SK-N-SH (cell line): ENCODE results near the gene OTC. TPM values are rescaled to one million over a fixed set of nuclear protein-coding genes. Genes with fewer than 3 reads are reported as not detected.

Experiments
- CTCF ChIA-PET: fragments of 300-600, 350-600 bp; formaldehyde crosslinking; extraction: SDS; loops from one replicate; lab custom pipeline; 2021; lab: Yijun Ruan, JAX
- POLR2A ChIA-PET: fragments of 350-600 bp; sonication (Branson Sonifier 250); formaldehyde crosslinking; extraction: SDS; loops from one replicate; lab custom pipeline; 2020; ENCODE audit warnings: antibody characterized with exemption, inconsistent platforms; lab: Yijun Ruan, JAX
- DNase-seq: peaks from one replicate; pipeline ENCODE4 v3.0.0; 2012
- H2AFZ ChIP-seq: fragments of 200-600 bp; sonication (generic); 2 replicates; pipeline ENCODE4 v1.8.1; 2016; ENCODE audit warnings: antibody characterized with exemption, mild to moderate bottlenecking, low read depth
- H3F3A ChIP-seq: fragments of 200-600 bp; sonication (generic); replicated peaks from 2 replicates; pipeline ENCODE3; 2016; ENCODE audit warnings: antibody characterized with exemption, mild to moderate bottlenecking; ENCODE audit not compliant: insufficient read depth
- H3K27ac ChIP-seq, 2 experiments: fragments of 200-500 bp in 1 of 2; fragments of 200-600 bp in 1 of 2; sonication (Bioruptor generic) in 1 of 2; sonication (generic), shearing (Covaris generic) in 1 of 2; 2 replicates each; pipeline versions ENCODE4 v1.5.1 to v1.6.1; 2014 to 2016; ENCODE audit warnings: low read depth in 2 of 2, inconsistent platforms in 1 of 2, low read length in 1 of 2, mild to moderate bottlenecking in 1 of 2, mixed read lengths in 1 of 2
- H3K27me3 ChIP-seq: fragments of 200-600 bp; sonication (generic), shearing (Covaris generic); 2 replicates; pipeline ENCODE4 v1.6.1; 2016; ENCODE audit warnings: mixed run types; ENCODE audit not compliant: insufficient read depth
- H3K36me3 ChIP-seq, 2 experiments: fragments of 200-500 bp in 1 of 2; fragments of 200-600 bp in 1 of 2; sonication (Bioruptor generic) in 1 of 2; sonication (generic) in 1 of 2; replicated peaks in 1 of 2; 2 replicates each; pipeline versions ENCODE3 to v1.5.1; 2014 to 2016; ENCODE audit warnings: low read length in 1 of 2, mild to moderate bottlenecking in 1 of 2; ENCODE audit not compliant: insufficient read depth in 2 of 2, control insufficient read depth in 1 of 2
- H3K4me1 ChIP-seq, 2 experiments: fragments of 200-500 bp in 1 of 2; fragments of 200-600 bp in 1 of 2; sonication (Bioruptor generic) in 1 of 2; sonication (generic), shearing (Covaris generic) in 1 of 2; 2 replicates each; pipeline versions ENCODE4 v1.5.1 to v1.6.1; 2014 to 2016; ENCODE audit warnings: low read depth in 1 of 2, low read length in 1 of 2, mixed run types in 1 of 2; ENCODE audit not compliant: insufficient read depth in 2 of 2, control insufficient read depth in 1 of 2
- H3K4me2 ChIP-seq: fragments of 200-600 bp; sonication (generic), shearing (Covaris generic); 2 replicates; pipeline ENCODE4 v1.6.1; 2017; ENCODE audit warnings: mixed run types
- H3K4me3 ChIP-seq, 2 experiments: fragments of 200-500 bp in 1 of 2; fragments of 200-600 bp in 1 of 2; sonication (Bioruptor generic) in 1 of 2; sonication (generic), shearing (Covaris generic) in 1 of 2; 2 replicates each; pipeline versions ENCODE4 v1.5.1 to v1.8.1; 2014 to 2016; ENCODE audit warnings: low read depth in 2 of 2, inconsistent platforms in 1 of 2, low read length in 1 of 2, mild to moderate bottlenecking in 1 of 2, mixed read lengths in 1 of 2, moderate library complexity in 1 of 2
- H3K79me2 ChIP-seq: fragments of 200-600 bp; sonication (generic); 2 replicates; pipeline ENCODE4 v1.8.1; 2017; ENCODE audit warnings: mild to moderate bottlenecking; ENCODE audit not compliant: insufficient read depth
- H3K9ac ChIP-seq: fragments of 200-600 bp; sonication (generic); 2 replicates; pipeline ENCODE4 v1.6.1; 2017; ENCODE audit warnings: mixed run types
- H3K9me2 ChIP-seq: fragments of 200-600 bp; sonication (generic); 2 replicates; pipeline ENCODE4 v1.6.1; 2017; ENCODE audit warnings: mixed run types
- H3K9me3 ChIP-seq: fragments of 200-600 bp; sonication (generic); 2 replicates; pipeline ENCODE4 v1.6.1; 2017; ENCODE audit warnings: mixed run types, mild to moderate bottlenecking, moderate library complexity
- H4K20me1 ChIP-seq: fragments of 200-600 bp; sonication (generic); 2 replicates; pipeline ENCODE4 v1.6.1; 2017; ENCODE audit warnings: mild to moderate bottlenecking, mixed run types; ENCODE audit not compliant: insufficient read depth
- CHD2 ChIP-seq: fragments of 150-350 bp; IDR thresholded peaks from 2 replicates; pipeline ENCODE4 v1.6.1; 2018; ENCODE audit warnings: low read length; ENCODE audit not compliant: partially characterized antibody
- FOXM1 ChIP-seq: IDR thresholded peaks from 2 replicates; pipeline ENCODE4 v1.4.0; 2012; ENCODE audit warnings: low read depth, mild to moderate bottlenecking
- GATA2 ChIP-seq: sonication (generic); formaldehyde crosslinking; IDR thresholded peaks from 2 replicates; pipeline ENCODE4 v1.5.0; 2020; ENCODE audit warnings: mild to moderate bottlenecking, missing genetic modification reagents
- PBX3 ChIP-seq: IDR thresholded peaks from 2 replicates; pipeline ENCODE4; 2012
- POLR2AphosphoS5 ChIP-seq: IDR thresholded peaks from 2 replicates; pipeline ENCODE4 v1.6.1; 2012; ENCODE audit warnings: low read depth, low read length
- RAD21 ChIP-seq: IDR thresholded peaks from 2 replicates; pipeline ENCODE4 v1.6.1; 2012; ENCODE audit warnings: mild to moderate bottlenecking, low read length
- RCOR1 ChIP-seq: fragments of 150-350 bp; IDR thresholded peaks from 2 replicates; pipeline ENCODE4 v1.6.1; 2017; ENCODE audit warnings: antibody characterized with exemption, low read length
- WGBS: methylation state at CpG from one replicate; pipeline ENCODE4 v1.1.6; 2017; ENCODE audit warnings: low lambda C conversion rate; 5-methylcytosine and 5-hydroxymethylcytosine counted together
- polyA plus RNA-seq, 3 experiments: library from polyadenylated mRNA; depleted of rRNA; stranded (reverse); fragments of >200 nt; gene quantifications; 2 replicates each; pipeline ENCODE4 v1.2.3, GENCODE V29; 2012
- TF ChIP-seq, protein P1 (sequence below): IDR thresholded peaks from 2 replicates; pipeline ENCODE4 v1.4.0; 2012; ENCODE audit warnings: low read depth
- TF ChIP-seq, protein P2 (sequence below): fragments of 150-350 bp; IDR thresholded peaks from 2 replicates; pipeline ENCODE4 v1.6.1; 2017; ENCODE audit warnings: antibody characterized with exemption, low read length, low read depth, borderline replicate concordance
- TF ChIP-seq, protein P3 (sequence below): IDR thresholded peaks from 2 replicates; pipeline ENCODE4 v1.4.0; 2012; ENCODE audit warnings: low read depth, borderline replicate concordance

The OTC gene
- polyA plus RNA-seq, 1 of the 3 experiments (the other 2 are of a cell fraction) = not detected

DNA sequence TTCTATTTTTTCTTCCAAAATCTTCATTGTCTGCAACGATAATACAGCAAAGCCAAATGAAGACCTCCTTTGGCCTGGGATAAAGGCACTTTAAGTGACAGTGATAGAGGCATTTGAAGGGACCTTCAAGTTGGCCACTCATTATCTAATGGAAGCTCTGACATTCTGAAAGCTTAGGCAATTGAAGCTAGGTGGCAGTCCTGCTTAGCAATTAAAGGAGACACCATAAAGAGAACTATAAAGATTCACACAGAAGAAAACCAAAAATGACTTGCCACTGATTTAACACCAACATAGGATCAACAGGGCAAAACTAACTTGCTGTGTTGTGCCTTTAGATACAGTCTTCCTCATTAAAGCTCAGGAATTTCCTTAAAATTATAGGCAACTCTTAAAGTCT, 105.7 kb downstream of the OTC start:
- Histone ChIP-seq H3K4me2 (no peak overlapping the region), H3F3A (no peaks in the 10 kb centered on the region), H2AFZ (no peak overlapping the region), H3K36me3 (no peaks in the 10 kb centered on the region), H3K4me1 (no peaks in the 10 kb centered on the region), H3K4me3 (no peak overlapping the region), H3K79me2 (no peaks in the 10 kb centered on the region), H3K27ac (no peak overlapping the region), H3K9ac (no peak overlapping the region), H3K9me2 (no peaks in the 10 kb centered on the region), H4K20me1 (no peaks in the 10 kb centered on the region), H3K27me3 (no peaks in the 10 kb centered on the region), H3K9me3 (no peaks in the 10 kb centered on the region)
- WGBS = 35% methylated on average over 1 of the region's 1 CpG
- no peak for DNase-seq
- CTCF ChIA-PET = interaction anchor here (1.4 kb wide), 1 partner anchor 25 kb away, joined by 4 read pairs; no protein-coding TSS in a partner anchor
- TF ChIP-seq RAD21 (peak; percentile 60), PBX3 (no peak)
- TF ChIP-seq, protein P1, sequence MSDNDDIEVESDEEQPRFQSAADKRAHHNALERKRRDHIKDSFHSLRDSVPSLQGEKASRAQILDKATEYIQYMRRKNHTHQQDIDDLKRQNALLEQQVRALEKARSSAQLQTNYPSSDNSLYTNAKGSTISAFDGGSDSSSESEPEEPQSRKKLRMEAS = no peak
- POLR2A ChIA-PET = no interaction called here

DNA sequence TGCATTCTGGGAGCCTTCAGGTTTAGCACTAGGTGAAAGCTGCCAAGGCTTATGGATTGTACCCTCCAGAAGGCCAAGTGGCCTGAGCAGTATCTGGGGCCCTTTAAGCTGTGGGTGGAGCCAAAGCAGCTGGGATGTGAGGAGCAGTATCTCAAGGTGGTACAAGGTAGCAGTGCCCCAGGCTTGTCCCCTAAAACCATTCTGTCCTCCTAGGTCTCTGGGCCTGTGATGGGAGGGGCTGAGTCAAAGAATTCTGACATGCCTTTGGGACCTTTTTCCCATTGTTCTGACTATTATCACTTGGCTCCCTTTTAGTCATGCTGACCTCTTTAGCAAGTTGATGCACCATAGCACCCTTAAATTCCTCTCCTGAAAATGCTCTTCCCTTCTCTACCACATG, 109.9 kb downstream of the OTC start:
- DNase-seq = no peak
- no peaks in the 10 kb centered on the region for H3K4me1 ChIP-seq
- CTCF ChIA-PET = interaction anchor here (1.1 to 1.6 kb wide), 2 partner anchors 13 to 192 kb away, joined by 3 to 4 read pairs; no protein-coding TSS in a partner anchor
- TF ChIP-seq, protein P2, sequence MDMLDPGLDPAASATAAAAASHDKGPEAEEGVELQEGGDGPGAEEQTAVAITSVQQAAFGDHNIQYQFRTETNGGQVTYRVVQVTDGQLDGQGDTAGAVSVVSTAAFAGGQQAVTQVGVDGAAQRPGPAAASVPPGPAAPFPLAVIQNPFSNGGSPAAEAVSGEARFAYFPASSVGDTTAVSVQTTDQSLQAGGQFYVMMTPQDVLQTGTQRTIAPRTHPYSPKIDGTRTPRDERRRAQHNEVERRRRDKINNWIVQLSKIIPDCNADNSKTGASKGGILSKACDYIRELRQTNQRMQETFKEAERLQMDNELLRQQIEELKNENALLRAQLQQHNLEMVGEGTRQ = no peak
- TF ChIP-seq, protein P3, sequence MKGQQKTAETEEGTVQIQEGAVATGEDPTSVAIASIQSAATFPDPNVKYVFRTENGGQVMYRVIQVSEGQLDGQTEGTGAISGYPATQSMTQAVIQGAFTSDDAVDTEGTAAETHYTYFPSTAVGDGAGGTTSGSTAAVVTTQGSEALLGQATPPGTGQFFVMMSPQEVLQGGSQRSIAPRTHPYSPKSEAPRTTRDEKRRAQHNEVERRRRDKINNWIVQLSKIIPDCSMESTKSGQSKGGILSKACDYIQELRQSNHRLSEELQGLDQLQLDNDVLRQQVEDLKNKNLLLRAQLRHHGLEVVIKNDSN = no peak
- TF ChIP-seq GATA2 (no peak), CHD2 (no peak), RCOR1 (no peak), POLR2AphosphoS5 (no peak), FOXM1 (no peak)
- TF ChIP-seq, all 33 proteins: peak for 0
- Histone ChIP-seq H3K79me2 (no peaks in the 10 kb centered on the region), H3K4me2 (no peak overlapping the region), H4K20me1 (no peaks in the 10 kb centered on the region), H3K27ac (no peak overlapping the region), H3K9ac (no peak overlapping the region), H3K4me3 (no peak overlapping the region), H3K9me2 (no peaks in the 10 kb centered on the region), H3K36me3 (no peaks in the 10 kb centered on the region), H3F3A (no peaks in the 10 kb centered on the region), H3K9me3 (no peaks in the 10 kb centered on the region), H3K27me3 (no peaks in the 10 kb centered on the region), H2AFZ (no peak overlapping the region)
- POLR2A ChIA-PET = no interaction called here
